GM20000 (cell line): ENCODE results near the gene TEX2.

Experiments
- DNase-seq: peaks from one replicate; pipeline ENCODE4 v3.0.0; 2012; ENCODE audit warnings: low spot score
- TF ChIP-seq, protein P1 (sequence below): IDR thresholded peaks from 2 replicates; pipeline ENCODE4 v1.5.1; 2012; ENCODE audit warnings: mild to moderate bottlenecking, control low read depth; ENCODE audit errors: extremely low read depth, missing control alignments

TEX2 gene

DNA sequence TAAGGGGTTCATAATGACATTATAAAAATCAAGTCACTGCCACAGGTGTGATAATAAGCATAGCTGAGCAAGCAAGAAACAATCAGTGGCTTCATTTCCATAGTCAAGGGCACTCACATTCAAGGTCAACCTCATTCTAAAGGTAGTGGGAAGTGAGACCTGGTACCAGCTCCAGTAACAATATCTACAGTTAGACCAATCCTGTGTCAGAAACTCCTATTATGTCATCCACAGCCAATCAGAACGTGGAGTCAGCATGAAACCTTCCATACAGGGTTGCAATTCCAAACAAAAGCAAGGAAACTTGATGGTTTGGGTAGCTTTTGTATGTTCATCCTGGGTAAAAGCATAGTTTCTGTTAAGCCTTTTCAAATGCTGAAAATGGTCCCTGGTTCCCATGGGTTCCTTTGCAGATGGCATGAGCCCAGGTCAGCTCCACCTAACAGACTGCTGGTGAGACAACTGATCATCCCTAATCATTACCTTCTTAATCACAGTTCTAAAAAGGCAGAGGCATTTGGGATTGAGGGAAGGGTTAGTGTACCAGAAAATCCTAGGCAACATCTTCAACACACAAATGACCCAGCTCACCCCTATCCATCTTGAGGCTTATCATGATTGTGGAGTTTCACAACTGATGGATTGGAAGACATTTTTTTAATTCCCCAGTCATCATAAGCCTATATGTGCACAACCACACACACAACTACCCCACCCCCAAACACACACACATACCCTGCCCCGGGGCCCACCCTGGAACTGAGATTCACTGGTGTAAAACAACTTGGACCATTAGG lies 30.4 kb downstream of the TEX2 start:
- DNase-seq, result no peak
- TF ChIP-seq, protein P1, sequence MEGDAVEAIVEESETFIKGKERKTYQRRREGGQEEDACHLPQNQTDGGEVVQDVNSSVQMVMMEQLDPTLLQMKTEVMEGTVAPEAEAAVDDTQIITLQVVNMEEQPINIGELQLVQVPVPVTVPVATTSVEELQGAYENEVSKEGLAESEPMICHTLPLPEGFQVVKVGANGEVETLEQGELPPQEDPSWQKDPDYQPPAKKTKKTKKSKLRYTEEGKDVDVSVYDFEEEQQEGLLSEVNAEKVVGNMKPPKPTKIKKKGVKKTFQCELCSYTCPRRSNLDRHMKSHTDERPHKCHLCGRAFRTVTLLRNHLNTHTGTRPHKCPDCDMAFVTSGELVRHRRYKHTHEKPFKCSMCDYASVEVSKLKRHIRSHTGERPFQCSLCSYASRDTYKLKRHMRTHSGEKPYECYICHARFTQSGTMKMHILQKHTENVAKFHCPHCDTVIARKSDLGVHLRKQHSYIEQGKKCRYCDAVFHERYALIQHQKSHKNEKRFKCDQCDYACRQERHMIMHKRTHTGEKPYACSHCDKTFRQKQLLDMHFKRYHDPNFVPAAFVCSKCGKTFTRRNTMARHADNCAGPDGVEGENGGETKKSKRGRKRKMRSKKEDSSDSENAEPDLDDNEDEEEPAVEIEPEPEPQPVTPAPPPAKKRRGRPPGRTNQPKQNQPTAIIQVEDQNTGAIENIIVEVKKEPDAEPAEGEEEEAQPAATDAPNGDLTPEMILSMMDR, result no peak

DNA sequence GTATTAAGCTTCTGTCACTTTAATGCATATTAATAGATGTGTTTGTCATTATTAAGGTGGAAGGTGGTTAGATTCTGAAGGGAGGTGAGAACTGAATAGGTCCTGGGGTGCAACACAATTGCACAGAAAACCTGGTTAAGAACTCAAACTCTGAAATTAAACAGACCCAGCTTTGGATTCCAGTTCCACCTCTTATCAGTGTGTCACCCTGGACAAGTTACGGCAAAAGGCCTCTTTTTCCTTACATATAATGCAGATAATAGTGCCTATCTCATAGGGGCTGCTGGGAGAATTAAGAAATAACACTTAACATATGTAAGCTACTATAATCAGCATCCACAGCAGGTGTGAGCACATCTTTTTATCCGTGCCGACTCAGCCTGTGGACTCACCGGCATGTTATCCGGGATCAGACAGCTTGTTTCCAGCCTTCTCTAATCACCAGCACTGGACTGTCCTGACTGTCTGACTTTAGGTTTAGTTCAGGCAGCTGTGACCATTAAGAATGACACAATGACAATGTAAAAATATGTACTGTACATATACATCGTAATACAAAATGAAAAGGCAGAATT lies 31.4 kb downstream of the TEX2 start:
- TF ChIP-seq, protein P1, result no peak
- DNase-seq, result no peak

DNA sequence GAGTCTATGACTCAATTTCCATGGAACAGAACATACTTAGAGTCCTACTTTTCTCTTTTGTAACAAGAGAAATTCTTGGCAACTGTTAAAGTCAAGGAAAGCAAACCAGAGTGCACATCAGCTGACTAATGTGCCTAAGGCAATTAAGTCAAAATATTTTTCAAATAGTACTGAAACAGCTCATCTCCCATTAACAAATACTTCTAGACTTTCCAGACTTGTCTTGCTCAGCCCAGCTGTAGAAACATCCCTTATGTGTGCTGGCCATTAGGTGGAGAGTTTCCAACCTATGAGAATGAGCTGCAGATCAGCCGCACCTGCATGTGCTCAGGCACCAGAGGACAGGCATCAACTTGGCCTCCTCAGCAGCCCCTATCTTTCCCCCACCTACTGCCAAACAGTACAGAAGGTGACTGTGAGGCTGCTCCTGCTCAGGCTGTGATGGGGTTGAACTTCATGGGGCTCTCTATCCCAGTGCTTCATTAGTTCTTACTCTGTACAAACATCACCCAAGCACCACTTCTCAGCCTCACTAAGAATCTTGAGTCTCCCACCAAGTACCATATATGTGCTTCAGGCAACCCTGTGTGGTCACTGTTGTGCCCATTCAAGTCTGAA lies 32.2 kb downstream of the TEX2 start:
- no peak for DNase-seq
- TF ChIP-seq, protein P1, result no peak

DNA sequence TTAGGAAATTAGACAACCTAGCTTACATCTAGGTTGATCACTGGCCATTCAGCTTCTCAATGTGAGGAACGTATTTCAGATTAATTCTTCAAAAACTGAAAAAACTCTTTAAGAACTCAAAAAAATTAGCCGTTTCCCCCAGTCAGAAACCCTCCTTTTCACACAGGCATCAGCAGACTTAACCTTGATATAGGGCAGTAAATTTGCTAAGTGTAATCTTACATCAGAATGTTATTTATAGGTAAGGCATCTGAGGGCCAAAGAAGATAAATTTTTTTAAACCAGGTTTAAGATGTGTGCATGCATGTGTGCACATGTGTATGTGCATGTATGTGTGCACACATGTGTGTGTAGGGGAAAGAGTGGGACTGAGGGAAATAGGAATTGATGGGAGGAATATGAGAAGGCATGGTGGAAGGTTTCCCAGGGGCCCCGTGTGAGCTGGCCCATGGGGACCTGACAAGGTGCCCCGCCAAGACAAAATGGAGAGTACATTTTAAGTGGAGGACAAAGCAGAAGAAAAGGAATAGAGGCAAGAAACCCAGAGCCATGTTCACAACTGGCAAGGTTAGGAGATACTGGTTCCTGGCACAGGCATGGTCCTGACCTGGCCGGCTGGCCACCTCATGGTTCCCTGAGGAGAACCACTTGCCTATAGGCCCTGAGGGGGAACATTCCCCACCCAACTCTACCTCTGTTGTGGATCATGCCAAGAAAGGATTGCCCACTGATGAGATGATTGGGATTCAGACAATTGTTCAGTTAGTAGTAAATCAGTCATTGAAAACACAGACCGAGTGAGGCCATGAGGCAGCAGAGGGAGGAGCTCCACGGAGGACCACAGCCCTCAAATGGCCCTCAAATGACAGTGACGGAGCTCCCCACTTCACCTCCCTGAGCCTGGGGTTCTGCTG lies 33.0 kb downstream of the TEX2 start:
- TF ChIP-seq, protein P1, result no peak
- no peak for DNase-seq

DNA sequence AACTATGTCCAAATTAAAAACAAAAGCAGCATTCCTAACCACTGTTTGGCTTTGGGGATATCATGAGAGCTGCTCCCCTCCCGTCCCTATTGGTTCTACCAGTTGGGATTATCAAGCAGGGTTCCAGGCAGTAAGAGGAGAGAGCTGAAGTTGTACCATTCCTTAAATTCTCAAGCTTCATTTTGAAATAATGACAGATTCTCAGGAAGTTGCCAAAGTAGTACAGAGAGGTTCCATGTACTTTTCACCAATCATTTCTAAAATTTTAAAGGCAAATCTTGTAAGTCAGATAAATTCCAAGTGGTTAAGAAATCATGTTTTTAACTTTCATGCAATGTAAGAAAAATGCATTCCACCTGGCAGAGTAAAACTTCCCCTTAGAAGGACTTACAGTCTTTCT lies 36.9 kb downstream of the TEX2 start:
- TF ChIP-seq, protein P1, result no peak
- no peak for DNase-seq

DNA sequence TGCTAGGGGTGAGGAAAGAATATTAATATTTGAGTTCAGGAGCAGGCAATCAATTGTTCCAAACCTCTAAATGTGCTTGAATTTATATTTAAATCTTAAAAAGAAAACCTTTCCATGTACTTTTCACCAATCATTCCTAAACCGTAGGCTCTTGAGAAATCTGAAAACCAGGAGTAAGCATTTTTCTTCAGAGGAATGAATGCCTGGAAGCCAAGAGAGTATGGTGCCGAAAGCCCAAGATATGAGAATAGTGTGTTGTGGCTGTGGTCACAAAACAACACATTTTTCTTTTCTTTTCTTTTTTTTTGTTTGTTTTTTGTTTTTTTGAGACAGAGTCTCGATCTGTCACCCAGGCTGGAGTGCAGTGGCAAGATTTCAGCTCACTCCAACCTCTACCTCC lies 37.6 kb downstream of the TEX2 start:
- TF ChIP-seq, protein P1, result no peak
- no peak for DNase-seq
